HUDEP-2 (cell line): ENCODE data around the gene TMC1.
A peak's percentile ranks its signal among the peaks of the same experiment; 100 is the strongest.
"Not testable (repeated sequence)": the region's sequence is repeated elsewhere in the genome, so short reads cannot be mapped to it uniquely, and the experiment has no call there.

Experiments
- DNase-seq, 76 experiments: peaks; one replicate each; lab custom pipeline; 2025; ENCODE audit not compliant: unreplicated experiment in 76 of 76; lab: John Stamatoyannopoulos, UW

TMC1 gene

DNA sequence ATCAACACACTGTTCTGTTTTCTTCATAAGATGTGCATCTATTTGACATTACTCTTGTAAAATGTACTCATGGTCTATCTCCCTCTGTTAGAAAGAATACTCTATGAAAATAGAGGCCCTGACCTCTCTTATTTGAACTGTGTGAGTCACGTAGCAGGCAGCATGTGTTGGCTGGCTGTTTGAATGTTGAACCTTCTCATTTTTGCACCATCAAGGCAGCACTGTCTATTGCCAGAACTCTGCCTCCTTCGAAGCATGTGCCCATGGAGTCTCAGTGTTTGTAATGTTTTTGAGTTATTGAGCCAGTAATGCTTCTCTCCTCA is 287.0 kb downstream of the TMC1 start:
- no peak for DNase-seq

DNA sequence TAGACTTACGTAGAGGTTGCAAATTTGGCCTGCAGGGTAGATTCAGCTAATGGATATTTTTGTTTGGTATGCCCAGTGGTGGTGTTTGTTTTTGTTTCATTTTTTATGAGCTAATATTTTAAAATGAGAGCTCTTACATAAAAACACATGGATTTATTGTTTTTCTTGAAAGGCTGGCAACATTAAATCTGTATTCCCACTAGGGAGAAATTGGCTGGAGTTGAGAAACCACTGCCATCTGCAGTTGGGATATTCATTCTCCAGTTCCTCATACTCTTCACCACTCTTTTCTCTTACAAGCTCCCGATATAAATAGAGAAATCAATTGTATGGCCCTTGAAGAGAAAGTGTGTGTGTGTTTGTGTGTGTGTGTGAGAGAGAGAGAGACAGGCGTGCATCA is 288.2 kb downstream of the TMC1 start:
- no peak for DNase-seq

GRCh38 chr9:72812559-72813111 is 291.2 kb downstream of the TMC1 start:
- DNase-seq, result no peak

- no peak for DNase-seq
These were observed 292.1 kb downstream of the TMC1 start for GRCh38 chr9:72813544-72813943.

GRCh38 chr9:72814083-72814597 is 292.7 kb downstream of the TMC1 start:
- no peak for DNase-seq

DNA sequence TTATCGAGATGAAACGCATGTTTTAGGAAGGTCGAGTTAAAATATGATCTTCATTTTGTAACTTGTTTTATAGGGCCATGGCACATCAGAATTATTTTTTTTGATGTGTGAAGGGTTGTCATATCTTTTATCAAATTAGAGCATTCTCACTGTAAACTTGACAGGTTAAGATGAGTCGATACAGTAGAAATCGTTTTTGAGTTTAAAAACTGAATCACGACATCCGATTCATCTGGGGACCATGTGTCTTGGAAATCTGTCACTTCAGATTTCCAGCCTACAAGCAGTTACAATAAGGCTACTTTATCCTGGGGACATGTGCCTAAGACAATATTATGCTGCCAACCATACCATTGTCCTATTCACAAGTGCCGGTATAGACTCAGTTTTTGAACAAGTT is 295.3 kb downstream of the TMC1 start:
- DNase-seq, result no peak

DNA sequence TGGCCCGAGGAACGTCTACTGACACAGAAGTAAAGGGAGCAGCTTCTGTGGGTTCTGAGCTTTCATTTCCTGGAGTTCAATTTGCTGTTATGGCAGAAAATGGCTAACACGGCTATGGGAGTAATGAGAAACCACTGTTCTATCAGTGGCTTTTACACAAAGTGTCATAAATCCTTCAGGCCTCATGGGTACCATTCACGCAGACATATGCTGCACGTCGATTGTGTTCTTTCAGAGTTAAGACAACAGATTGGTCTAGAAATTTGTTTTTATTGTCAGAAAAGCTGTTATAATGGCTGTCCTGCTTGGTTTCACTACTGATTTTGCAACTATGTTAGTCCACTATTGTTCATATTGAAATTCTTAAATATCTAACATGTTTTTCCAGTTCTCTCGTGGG is 296.0 kb downstream of the TMC1 start:
- no peak for DNase-seq

GRCh38 chr9:72818385-72818784 is 297.0 kb downstream of the TMC1 start:
- no peak for DNase-seq

GRCh38 chr9:72823971-72824370 is 302.6 kb downstream of the TMC1 start:
- DNase-seq, result no peak

GRCh38 chr9:72826996-72827949 is 305.9 kb downstream of the TMC1 start:
- DNase-seq, result no peak

DNA sequence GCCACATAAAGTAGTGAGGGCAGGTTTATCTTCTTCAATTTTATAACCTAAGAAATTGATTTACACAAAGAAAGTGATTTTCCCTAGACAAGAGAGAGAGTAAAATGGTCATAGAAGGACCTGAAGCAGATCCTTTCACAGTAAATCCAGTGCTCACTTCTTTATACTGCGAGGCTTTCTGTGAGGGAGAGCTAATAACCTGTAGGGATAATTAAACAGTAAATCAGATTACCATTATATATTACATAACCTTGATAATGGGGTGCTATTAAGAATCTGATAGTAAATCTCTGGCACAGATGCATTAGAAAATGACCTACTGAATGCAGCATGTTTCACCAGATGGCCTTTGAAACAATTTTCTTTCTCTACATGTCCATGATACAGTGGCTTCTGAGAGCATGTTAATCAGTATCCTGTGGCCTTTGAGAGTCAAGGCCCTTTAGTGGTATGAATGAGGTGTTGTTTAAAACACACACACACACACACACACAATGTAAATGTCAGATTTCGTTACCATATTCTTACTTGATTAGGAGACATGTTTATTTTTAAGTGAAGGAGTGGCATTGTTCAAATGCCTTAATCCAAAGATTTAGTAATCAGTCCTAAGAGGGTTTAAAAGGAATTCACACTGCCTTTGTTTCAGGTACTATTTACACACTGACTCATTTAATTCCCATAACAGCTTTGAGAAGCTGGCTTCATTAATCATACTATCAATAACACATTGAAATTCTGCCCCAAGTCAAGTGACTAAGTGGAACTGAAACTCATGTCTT is 306.7 kb downstream of the TMC1 start:
- DNase-seq, result no peak

DNA sequence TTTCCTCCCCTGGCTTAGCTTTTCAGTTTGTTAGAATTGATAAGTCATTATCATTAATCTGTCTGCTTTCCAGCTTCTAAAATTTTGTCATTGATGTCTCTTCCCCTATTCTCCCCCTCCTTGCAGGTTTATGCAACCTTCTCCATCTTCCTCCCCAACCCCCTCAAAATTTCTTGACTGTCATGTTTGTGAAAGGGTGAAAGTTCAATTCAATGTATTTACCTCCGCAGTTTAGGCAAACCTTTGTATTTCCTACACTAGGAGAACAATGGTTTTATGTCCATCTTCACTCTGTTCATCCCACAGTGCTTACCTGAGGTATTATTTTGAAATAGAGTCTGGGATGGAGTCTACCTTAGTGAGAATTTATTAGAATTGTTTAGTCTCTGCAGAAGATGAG is 313.6 kb downstream of the TMC1 start:
- no peak for DNase-seq

- no peak for DNase-seq
These were observed 315.4 kb downstream of the TMC1 start for GRCh38 chr9:72836790-72837189.

GRCh38 chr9:72839085-72839484 is 317.7 kb downstream of the TMC1 start:
- DNase-seq, result no peak

DNA sequence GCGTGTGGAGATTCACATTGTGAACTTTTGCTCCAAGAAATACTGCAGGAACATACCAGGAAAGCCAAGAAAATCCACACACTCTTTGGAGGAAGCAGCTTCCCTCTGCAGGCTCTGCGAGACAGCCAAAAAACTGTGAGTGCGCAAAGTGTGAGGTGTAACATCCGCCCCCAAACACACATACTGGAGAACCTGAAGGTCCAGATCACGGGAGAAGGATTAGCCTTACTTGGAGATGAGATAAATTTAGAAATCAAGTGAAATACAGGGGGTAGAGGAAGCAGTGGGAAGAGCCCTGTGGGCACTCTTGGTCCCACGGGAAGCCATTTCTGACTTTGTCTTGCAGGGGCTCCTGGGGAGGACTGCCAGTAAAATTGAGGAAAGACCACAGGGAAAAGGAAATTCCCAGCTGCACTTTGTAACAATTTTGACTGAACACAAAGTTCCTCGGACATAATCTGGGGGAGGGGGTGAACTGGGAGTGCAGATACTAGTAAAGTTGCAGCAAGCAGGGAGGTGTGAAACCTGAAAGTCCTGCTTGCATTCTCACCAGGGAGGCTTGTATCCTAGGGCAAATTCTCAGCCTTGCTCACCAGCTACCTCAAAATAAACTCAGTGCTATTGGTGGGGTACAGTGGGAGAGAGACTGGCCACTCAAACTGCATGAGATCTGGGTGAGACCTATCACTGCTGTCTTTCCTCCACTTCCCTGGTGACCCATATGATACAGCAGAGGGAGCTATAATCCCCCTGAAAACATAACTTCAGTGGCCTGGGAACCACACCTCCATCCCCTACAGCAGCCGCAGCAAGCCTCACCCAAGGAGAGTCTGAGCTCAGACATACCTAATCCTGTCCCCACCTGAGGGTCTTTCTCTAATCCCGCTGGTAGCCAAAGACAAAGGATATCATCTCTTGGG is 322.4 kb downstream of the TMC1 start:
- peak in 6 of 76 experiments; percentile 2 to 32 (median 13) for DNase-seq

DNA sequence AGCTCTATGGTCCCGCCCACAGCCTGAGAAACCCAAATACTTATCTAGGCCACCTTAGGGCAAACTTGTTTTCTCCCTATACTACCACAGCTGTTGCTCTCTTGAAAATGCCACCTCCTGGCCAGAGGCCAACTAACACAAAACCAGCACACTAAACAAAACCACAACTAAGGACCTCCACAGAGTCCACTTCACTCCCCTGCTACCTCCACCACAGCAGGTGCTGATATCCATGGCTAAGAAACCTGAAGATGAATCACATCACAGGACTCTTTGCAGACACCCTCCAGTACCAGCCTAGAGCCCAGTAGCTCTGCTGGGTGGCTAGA is 323.0 kb downstream of the TMC1 start:
- DNase-seq, result no peak

GRCh38 chr9:72845052-72845451 is 323.6 kb downstream of the TMC1 start:
- not testable (repeated sequence) for DNase-seq

GRCh38 chr9:72850209-72850608 is 328.8 kb downstream of the TMC1 start:
- not testable (repeated sequence) for DNase-seq

DNA sequence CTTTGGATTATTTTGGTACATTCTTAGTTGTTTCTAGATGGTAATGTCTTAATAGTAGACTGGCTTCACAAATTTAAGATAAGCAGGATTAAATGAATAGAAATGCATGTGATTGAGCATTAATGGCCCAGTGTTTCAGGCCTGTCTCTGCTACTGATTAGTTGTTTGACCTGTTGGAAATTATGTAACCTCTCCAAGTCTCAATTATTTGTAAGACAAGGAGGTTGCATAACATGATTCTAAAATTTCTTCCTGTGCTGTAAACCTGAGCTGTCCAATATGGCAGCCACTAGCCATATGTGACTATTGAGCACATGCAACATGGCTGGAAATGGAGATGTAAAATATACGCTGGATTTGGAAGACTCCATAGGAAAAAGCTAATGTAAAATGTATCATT is 333.9 kb downstream of the TMC1 start:
- DNase-seq, result no peak

- no peak for DNase-seq
These were observed 334.6 kb downstream of the TMC1 start for GRCh38 chr9:72855890-72856523.
